T-helper 1 cell treated with Interleukin-12 subunit alpha and Interleukin-12 subunit beta and Interleukin-4 antibody, amounts not matched to agents 30 μg/mL and 1 μg/mL, for 36 hours (primary cell): ENCODE data around the gene MYH9.

Experiments used
- H3K27ac Mint-ChIP-seq: one replicate; pipeline ENCODE4 v1.8.0; 2021; ENCODE audit warnings: mild to moderate bottlenecking, mixed read lengths
- H3K27me3 Mint-ChIP-seq: one replicate; pipeline ENCODE4 v1.8.0; 2021; ENCODE audit warnings: low read depth, mixed read lengths
- H3K36me3 Mint-ChIP-seq: one replicate; pipeline ENCODE4 v1.8.0; 2021; ENCODE audit warnings: low read depth, mixed read lengths
- H3K4me1 Mint-ChIP-seq: one replicate; pipeline ENCODE4 v1.8.0; 2021; ENCODE audit warnings: low read depth, mixed read lengths
- H3K4me3 Mint-ChIP-seq: one replicate; pipeline ENCODE4 v1.8.0; 2021; ENCODE audit warnings: mild to moderate bottlenecking, moderate library complexity, mixed read lengths
- H3K9me3 Mint-ChIP-seq: one replicate; pipeline ENCODE4 v1.8.0; 2021; ENCODE audit warnings: mixed read lengths

MYH9 gene

GRCh38 chr22:36246718-36247117 lies 141.0 kb downstream of the MYH9 start:
- Mint-ChIP-seq H3K9me3 (peaks cover 23% of the 10 kb centered on the region), H3K36me3 (peaks cover 4% of the 10 kb centered on the region), H3K4me3 (no peak overlapping the region), H3K27me3 (peaks cover 8% of the 10 kb centered on the region), H3K27ac (no peak overlapping the region), H3K4me1 (no peaks in the 10 kb centered on the region)

GRCh38 chr22:36245805-36246356 lies 141.9 kb downstream of the MYH9 start:
- Mint-ChIP-seq H3K27ac (no peak overlapping the region), H3K36me3 (peaks cover 4% of the 10 kb centered on the region), H3K27me3 (peaks cover 8% of the 10 kb centered on the region), H3K9me3 (peaks cover 23% of the 10 kb centered on the region), H3K4me1 (no peaks in the 10 kb centered on the region), H3K4me3 (no peak overlapping the region)

- H3K4me1 Mint-ChIP-seq, result peaks cover 3% of the 10 kb centered on the region
- H3K27me3 Mint-ChIP-seq, result peaks cover 8% of the 10 kb centered on the region
- H3K27ac Mint-ChIP-seq, result no peak overlapping the region
- peaks cover 23% of the 10 kb centered on the region for H3K9me3 Mint-ChIP-seq
- no peak overlapping the region for H3K4me3 Mint-ChIP-seq
- H3K36me3 Mint-ChIP-seq, result peaks cover 4% of the 10 kb centered on the region
These were observed 143.0 kb downstream of the MYH9 start for GRCh38 chr22:36244522-36245391.

GRCh38 chr22:36243986-36244385 lies 143.8 kb downstream of the MYH9 start:
- Mint-ChIP-seq H3K27ac (no peak overlapping the region), H3K27me3 (peaks cover 8% of the 10 kb centered on the region), H3K4me3 (no peak overlapping the region)

GRCh38 chr22:36239401-36240171 lies 148.2 kb downstream of the MYH9 start, which contains the start of gene APOL2:
TSS of gene APOL2 (minus strand) at chr22:36239527. CDS start at chr22:36233162, 6,365 bp downstream.
- Mint-ChIP-seq H3K27ac (peak within 1 kb of the TSS; percentile 96), H3K36me3 (peaks cover 42% of the 10 kb centered on the region)

More at GRCh38 chr22:36243986-36244385, 143.8 kb downstream of the MYH9 start:
- peaks cover 21% of the 10 kb centered on the region for H3K9me3 Mint-ChIP-seq
- H3K36me3 Mint-ChIP-seq, result peaks cover 9% of the 10 kb centered on the region
- H3K4me1 Mint-ChIP-seq, result peaks cover 6% of the 10 kb centered on the region

GRCh38 chr22:36239150-36239400 lies 148.7 kb downstream of the MYH9 start:
- H3K36me3 Mint-ChIP-seq, result peaks cover 45% of the 10 kb centered on the region
- H3K4me1 Mint-ChIP-seq, result peaks cover 41% of the 10 kb centered on the region
- H3K4me3 Mint-ChIP-seq, result peak overlapping the region; percentile 91

More at GRCh38 chr22:36239401-36240171, 148.2 kb downstream of the MYH9 start, which contains the start of gene APOL2:
- peaks cover 8% of the 10 kb centered on the region for H3K27me3 Mint-ChIP-seq
- peak within 1 kb of the TSS; percentile 91 for H3K4me3 Mint-ChIP-seq
- H3K9me3 Mint-ChIP-seq, result peaks cover 24% of the 10 kb centered on the region
- H3K4me1 Mint-ChIP-seq, result peaks cover 36% of the 10 kb centered on the region

GRCh38 chr22:36238373-36239149 lies 149.2 kb downstream of the MYH9 start:
- peak overlapping the region; percentile 96 for H3K27ac Mint-ChIP-seq

More at GRCh38 chr22:36239150-36239400, 148.7 kb downstream of the MYH9 start:
- H3K27ac Mint-ChIP-seq, result peak overlapping the region; percentile 96
- H3K27me3 Mint-ChIP-seq, result peaks cover 8% of the 10 kb centered on the region
- H3K9me3 Mint-ChIP-seq, result peaks cover 24% of the 10 kb centered on the region

GRCh38 chr22:36237462-36238372 lies 150.1 kb downstream of the MYH9 start:
- H3K4me1 Mint-ChIP-seq, result peaks cover 52% of the 10 kb centered on the region
- H3K4me3 Mint-ChIP-seq, result peak overlapping the region; percentile 91
- H3K9me3 Mint-ChIP-seq, result peaks cover 16% of the 10 kb centered on the region
- H3K36me3 Mint-ChIP-seq, result peaks cover 54% of the 10 kb centered on the region
- H3K27me3 Mint-ChIP-seq, result peaks cover 5% of the 10 kb centered on the region
- H3K27ac Mint-ChIP-seq, result peak overlapping the region; percentile 96

More at GRCh38 chr22:36238373-36239149, 149.2 kb downstream of the MYH9 start:
- peaks cover 46% of the 10 kb centered on the region for H3K4me1 Mint-ChIP-seq
- H3K4me3 Mint-ChIP-seq, result peak overlapping the region; percentile 91
- H3K36me3 Mint-ChIP-seq, result peaks cover 50% of the 10 kb centered on the region
- H3K27me3 Mint-ChIP-seq, result peaks cover 8% of the 10 kb centered on the region
- peaks cover 24% of the 10 kb centered on the region for H3K9me3 Mint-ChIP-seq

GRCh38 chr22:36236388-36237319 lies 151.1 kb downstream of the MYH9 start:
- H3K4me1 Mint-ChIP-seq, result peaks cover 55% of the 10 kb centered on the region
- peak overlapping the region; percentile 49 for H3K27ac Mint-ChIP-seq
- no peaks in the 10 kb centered on the region for H3K27me3 Mint-ChIP-seq
- H3K4me3 Mint-ChIP-seq, result peak overlapping the region; percentile 91
- H3K9me3 Mint-ChIP-seq, result peaks cover 10% of the 10 kb centered on the region
- peaks cover 63% of the 10 kb centered on the region for H3K36me3 Mint-ChIP-seq

GRCh38 chr22:36235585-36235984 lies 152.2 kb downstream of the MYH9 start:
- peak overlapping the region; percentile 75 for H3K4me3 Mint-ChIP-seq
- peaks cover 73% of the 10 kb centered on the region for H3K36me3 Mint-ChIP-seq
- H3K27me3 Mint-ChIP-seq, result no peaks in the 10 kb centered on the region
- peaks cover 58% of the 10 kb centered on the region for H3K4me1 Mint-ChIP-seq
- peak overlapping the region; percentile 59 for H3K27ac Mint-ChIP-seq
- peaks cover 10% of the 10 kb centered on the region for H3K9me3 Mint-ChIP-seq

GRCh38 chr22:36234919-36235318 lies 152.8 kb downstream of the MYH9 start:
- Mint-ChIP-seq H3K27me3 (no peaks in the 10 kb centered on the region), H3K27ac (peak overlapping the region; percentile 61), H3K4me3 (peak overlapping the region; percentile 75), H3K9me3 (peaks cover 10% of the 10 kb centered on the region), H3K36me3 (peaks cover 80% of the 10 kb centered on the region), H3K4me1 (peaks cover 56% of the 10 kb centered on the region)

GRCh38 chr22:36234213-36234612 lies 153.6 kb downstream of the MYH9 start:
- Mint-ChIP-seq H3K27me3 (no peaks in the 10 kb centered on the region), H3K9me3 (peaks cover 10% of the 10 kb centered on the region), H3K36me3 (peaks cover 83% of the 10 kb centered on the region), H3K27ac (peak overlapping the region; percentile 16), H3K4me1 (peaks cover 52% of the 10 kb centered on the region), H3K4me3 (peak overlapping the region; percentile 75)
